C4-2B (cell line): ENCODE results near the gene ACAN.

Source experiments
- ZFX ChIP-seq: fragments of 450-650 bp; IDR thresholded peaks from 2 replicates; pipeline ENCODE4 v1.6.1; 2017
- TF ChIP-seq, protein P1 (sequence below): fragments of 450-650 bp; conservative IDR thresholded peaks from 2 replicates; pipeline ENCODE4 v1.5.1; 2017; ENCODE audit warnings: mild to moderate bottlenecking

DNA sequence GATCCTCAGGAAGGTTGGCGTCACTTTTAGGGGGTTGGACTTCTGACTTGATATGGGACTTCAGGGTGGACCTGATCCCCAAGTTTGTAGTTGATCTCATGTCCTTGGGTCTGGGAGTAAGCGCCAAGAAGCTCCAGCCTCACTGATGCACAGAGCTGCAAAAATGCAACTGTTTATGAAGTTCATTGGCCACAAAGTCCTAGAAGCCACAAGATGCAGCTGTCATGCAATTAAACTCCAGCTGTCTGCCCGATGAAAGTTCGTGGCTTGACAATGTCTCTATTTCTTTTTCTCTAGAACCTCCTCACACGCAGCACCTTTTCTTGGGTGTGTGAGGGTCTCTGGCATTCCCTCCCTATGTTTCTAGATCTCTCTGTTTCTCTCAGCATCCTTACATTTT, 9.2 kb upstream of the ACAN start:
- TF ChIP-seq, protein P1, sequence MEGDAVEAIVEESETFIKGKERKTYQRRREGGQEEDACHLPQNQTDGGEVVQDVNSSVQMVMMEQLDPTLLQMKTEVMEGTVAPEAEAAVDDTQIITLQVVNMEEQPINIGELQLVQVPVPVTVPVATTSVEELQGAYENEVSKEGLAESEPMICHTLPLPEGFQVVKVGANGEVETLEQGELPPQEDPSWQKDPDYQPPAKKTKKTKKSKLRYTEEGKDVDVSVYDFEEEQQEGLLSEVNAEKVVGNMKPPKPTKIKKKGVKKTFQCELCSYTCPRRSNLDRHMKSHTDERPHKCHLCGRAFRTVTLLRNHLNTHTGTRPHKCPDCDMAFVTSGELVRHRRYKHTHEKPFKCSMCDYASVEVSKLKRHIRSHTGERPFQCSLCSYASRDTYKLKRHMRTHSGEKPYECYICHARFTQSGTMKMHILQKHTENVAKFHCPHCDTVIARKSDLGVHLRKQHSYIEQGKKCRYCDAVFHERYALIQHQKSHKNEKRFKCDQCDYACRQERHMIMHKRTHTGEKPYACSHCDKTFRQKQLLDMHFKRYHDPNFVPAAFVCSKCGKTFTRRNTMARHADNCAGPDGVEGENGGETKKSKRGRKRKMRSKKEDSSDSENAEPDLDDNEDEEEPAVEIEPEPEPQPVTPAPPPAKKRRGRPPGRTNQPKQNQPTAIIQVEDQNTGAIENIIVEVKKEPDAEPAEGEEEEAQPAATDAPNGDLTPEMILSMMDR: no peak
- no peak for TF ChIP-seq ZFX
